ENCODE data around the gene APPL2.

APPL2 gene

GRCh38 chr12:105227879-105228278 lies 8.1 kb downstream of the APPL2 start:
- TF ChIP-seq, protein P1, sequence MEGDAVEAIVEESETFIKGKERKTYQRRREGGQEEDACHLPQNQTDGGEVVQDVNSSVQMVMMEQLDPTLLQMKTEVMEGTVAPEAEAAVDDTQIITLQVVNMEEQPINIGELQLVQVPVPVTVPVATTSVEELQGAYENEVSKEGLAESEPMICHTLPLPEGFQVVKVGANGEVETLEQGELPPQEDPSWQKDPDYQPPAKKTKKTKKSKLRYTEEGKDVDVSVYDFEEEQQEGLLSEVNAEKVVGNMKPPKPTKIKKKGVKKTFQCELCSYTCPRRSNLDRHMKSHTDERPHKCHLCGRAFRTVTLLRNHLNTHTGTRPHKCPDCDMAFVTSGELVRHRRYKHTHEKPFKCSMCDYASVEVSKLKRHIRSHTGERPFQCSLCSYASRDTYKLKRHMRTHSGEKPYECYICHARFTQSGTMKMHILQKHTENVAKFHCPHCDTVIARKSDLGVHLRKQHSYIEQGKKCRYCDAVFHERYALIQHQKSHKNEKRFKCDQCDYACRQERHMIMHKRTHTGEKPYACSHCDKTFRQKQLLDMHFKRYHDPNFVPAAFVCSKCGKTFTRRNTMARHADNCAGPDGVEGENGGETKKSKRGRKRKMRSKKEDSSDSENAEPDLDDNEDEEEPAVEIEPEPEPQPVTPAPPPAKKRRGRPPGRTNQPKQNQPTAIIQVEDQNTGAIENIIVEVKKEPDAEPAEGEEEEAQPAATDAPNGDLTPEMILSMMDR (IDR thresholded peaks at IDR 0.05; ENCODE audit: insufficient read depth, low read length, missing control alignments) = no peak
- DNase-seq (ENCODE audit: low read depth, low spot score) = no peak
- CTCF ChIA-PET = interaction anchor here (0.7 to 2.0 kb wide), 3 partner anchors 15 to 155 kb away, joined by 3 to 8 read pairs (median 3); no protein-coding TSS in a partner anchor
- no peak overlapping the region for H3K4me3 ChIP-seq (ENCODE audit: low read depth, low read length)
- POLR2A ChIA-PET = interaction anchor here (0.7 to 2.4 kb wide), 3 partner anchors 8 to 27 kb away, joined by 3 to 8 read pairs (median 4); partner anchors contain the start of gene APPL2

DNA sequence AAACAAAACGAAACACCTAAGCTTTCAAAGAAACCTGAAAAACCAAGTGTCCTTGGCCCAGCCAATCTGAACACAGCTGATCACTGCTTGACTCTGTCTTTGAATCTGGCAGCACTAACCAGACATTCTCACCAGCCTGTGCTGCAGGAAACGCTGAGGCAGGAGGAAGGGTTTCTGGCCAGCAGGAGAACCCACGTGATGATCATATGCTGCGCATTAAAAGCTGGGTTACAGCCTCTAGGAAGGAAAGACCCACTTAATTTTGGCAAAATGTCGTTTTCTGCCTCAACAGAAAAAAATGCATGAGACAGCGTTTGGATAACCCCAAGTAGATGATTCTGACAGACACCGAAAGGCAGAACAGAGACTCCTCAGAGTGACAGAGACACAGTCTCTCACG lies 9.8 kb downstream of the APPL2 start:
- ChIA-PET CTCF (interaction anchor here (1.1 to 2.0 kb wide), 3 partner anchors 9 to 164 kb away, joined by 3 to 8 read pairs (median 8); partner anchors contain the start of gene APPL2), POLR2A (interaction anchor here (0.5 to 2.4 kb wide), 4 partner anchors 10 to 1645 kb away, joined by 3 to 8 read pairs (median 4); partner anchors contain the start of gene APPL2)
- DNase-seq (ENCODE audit: low read depth, low spot score) = peak; percentile 86
- TF ChIP-seq, protein P1 (IDR thresholded peaks at IDR 0.05; ENCODE audit: insufficient read depth, low read length, missing control alignments) = peak; percentile 4
- H3K4me3 ChIP-seq (ENCODE audit: low read depth, low read length) = peak overlapping the region; percentile 13; the same call in 1 of the 2 replicates

DNA sequence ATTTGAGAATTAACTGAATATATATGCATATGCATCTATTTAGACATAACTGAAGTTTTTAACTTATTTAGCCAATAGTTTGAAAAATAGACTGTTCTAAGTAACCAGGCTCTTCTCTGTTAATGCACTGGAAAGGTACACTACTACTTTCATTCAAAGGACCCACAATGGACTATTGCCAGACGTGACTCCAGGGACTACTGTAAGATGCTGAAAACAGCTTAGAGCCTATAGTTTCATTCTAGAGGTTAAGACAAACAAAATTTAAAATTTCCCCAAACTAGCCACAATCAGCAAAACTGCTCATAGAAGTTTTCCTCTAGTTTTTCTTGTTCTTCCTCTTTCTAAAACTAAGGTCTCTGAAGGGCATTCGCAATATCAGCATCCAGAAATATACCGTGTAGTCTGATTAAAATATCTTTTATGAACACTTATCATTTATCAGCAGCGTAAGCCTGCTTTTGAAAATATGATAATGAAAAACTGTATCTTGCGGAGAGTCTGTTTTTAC lies 10.4 kb downstream of the APPL2 start:
- POLR2A ChIA-PET = interaction anchor here (1.1 to 2.4 kb wide), 2 partner anchors 10 to 20 kb away, joined by 4 to 8 read pairs; partner anchors contain the start of gene APPL2
- H3K4me3 ChIP-seq (ENCODE audit: low read depth, low read length) = no peak overlapping the region
- TF ChIP-seq, protein P1 (IDR thresholded peaks at IDR 0.05; ENCODE audit: insufficient read depth, low read length, missing control alignments) = no peak
- CTCF ChIA-PET = interaction anchor here (1.1 to 2.0 kb wide), 3 partner anchors 9 to 164 kb away, joined by 3 to 7 read pairs (median 3); no protein-coding TSS in a partner anchor
- DNase-seq (ENCODE audit: low read depth, low spot score) = no peak

DNA sequence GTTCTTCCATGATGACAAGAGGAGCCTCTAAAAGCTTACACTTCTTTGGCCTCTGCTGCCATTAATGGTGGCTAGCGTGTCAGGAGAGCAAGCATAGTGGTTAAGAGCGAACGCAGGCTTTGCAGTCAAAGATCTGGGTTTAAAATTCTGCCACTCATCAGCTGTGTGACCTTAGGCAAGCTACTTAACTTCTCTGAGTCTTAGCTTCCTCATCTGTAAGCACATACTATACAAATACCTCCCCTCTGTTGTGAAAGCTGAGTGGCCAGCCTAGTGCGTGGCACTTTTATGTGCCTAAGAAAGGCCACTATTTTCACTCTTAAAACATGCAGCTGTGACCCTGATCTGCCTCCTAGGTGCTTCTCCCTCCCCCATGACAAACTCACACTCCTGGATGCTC lies 11.6 kb downstream of the APPL2 start:
- no peak overlapping the region for H3K4me3 ChIP-seq (ENCODE audit: low read depth, low read length)
- no peak for DNase-seq (ENCODE audit: low read depth, low spot score)
- POLR2A ChIA-PET = interaction anchor here (0.8 kb wide), 1 partner anchor 8 kb away, joined by 3 read pairs; no protein-coding TSS in a partner anchor
- CTCF ChIA-PET = interaction anchor here (0.9 to 2.0 kb wide), 5 partner anchors 9 to 136 kb away, joined by 3 to 7 read pairs (median 3); no protein-coding TSS in a partner anchor
- TF ChIP-seq, protein P1 (IDR thresholded peaks at IDR 0.05; ENCODE audit: insufficient read depth, low read length, missing control alignments) = no peak

- POLR2A ChIA-PET = interaction anchor here (0.5 kb wide), 1 partner anchor 105 kb away, joined by 5 read pairs; no protein-coding TSS in a partner anchor
- H3K4me3 ChIP-seq (ENCODE audit: low read depth, low read length) = no peak overlapping the region
- TF ChIP-seq, protein P1 (IDR thresholded peaks at IDR 0.05; ENCODE audit: insufficient read depth, low read length, missing control alignments) = no peak
- DNase-seq (ENCODE audit: low read depth, low spot score) = no peak
- CTCF ChIA-PET = interaction anchor here (0.9 to 2.0 kb wide), 3 partner anchors 9 to 11 kb away, joined by 3 to 7 read pairs (median 3); no protein-coding TSS in a partner anchor
Measured at GRCh38 chr12:105223884-105224283, 12.1 kb downstream of the APPL2 start.

- POLR2A ChIA-PET = interaction anchor here (0.5 kb wide), 1 partner anchor 105 kb away, joined by 5 read pairs; no protein-coding TSS in a partner anchor
- CTCF ChIA-PET = interaction anchor here (0.9 to 2.0 kb wide), 3 partner anchors 9 to 11 kb away, joined by 3 to 7 read pairs (median 3); no protein-coding TSS in a partner anchor
- no peak overlapping the region for H3K4me3 ChIP-seq (ENCODE audit: low read depth, low read length)
- no peak for DNase-seq (ENCODE audit: low read depth, low spot score)
- TF ChIP-seq, protein P1 (IDR thresholded peaks at IDR 0.05; ENCODE audit: insufficient read depth, low read length, missing control alignments) = no peak
Measured at GRCh38 chr12:105223352-105223845, 12.6 kb downstream of the APPL2 start.

Measured in AG04449 (cell line).